ACC112 (cell line): ENCODE data around the gene CD200.
A peak's percentile ranks its signal among the peaks of the same experiment; 100 is the strongest.
"Not testable (repeated sequence)": the region's sequence is repeated elsewhere in the genome, so short reads cannot be mapped to it uniquely, and the experiment has no call there.

Experiments used
- H2AFZ ChIP-seq: fragments of 200-600 bp; sonication (generic); one replicate; pipeline ENCODE4 v1.6.0; 2017; ENCODE audit warnings: antibody characterized with exemption, low read length; ENCODE audit not compliant: unreplicated experiment
- H3K27ac ChIP-seq: fragments of 200-600 bp; sonication (generic); 2 replicates; pipeline ENCODE4 v1.5.1; 2014; ENCODE audit warnings: low read depth, mild to moderate bottlenecking, antibody characterized with exemption, low read length, moderate library complexity
- H3K27me3 ChIP-seq: fragments of 200-600 bp; sonication (generic); 2 replicates; pipeline ENCODE4 v1.6.1; 2014; ENCODE audit warnings: mild to moderate bottlenecking, antibody characterized with exemption, low read length, moderate library complexity, mixed read lengths; ENCODE audit not compliant: insufficient read depth
- H3K36me3 ChIP-seq: fragments of 200-600 bp; sonication (generic); 2 replicates; pipeline ENCODE4 v1.6.1; 2016; ENCODE audit warnings: mild to moderate bottlenecking, antibody characterized with exemption, low read length, moderate library complexity, mixed read lengths; ENCODE audit not compliant: insufficient read depth
- H3K4me1 ChIP-seq: fragments of 200-600 bp; sonication (generic); one replicate; pipeline ENCODE4 v1.6.1; 2016; ENCODE audit warnings: low read length, mixed read lengths; ENCODE audit not compliant: insufficient read depth, unreplicated experiment, control insufficient read depth
- H3K4me3 ChIP-seq: fragments of 200-600 bp; sonication (generic); 2 replicates; pipeline ENCODE4 v1.5.1; 2014; ENCODE audit warnings: mild to moderate bottlenecking, low read depth, low read length
- H3K79me2 ChIP-seq: fragments of 200-600 bp; sonication (generic); one replicate; pipeline ENCODE4 v1.6.0; 2016; ENCODE audit warnings: low read length; ENCODE audit not compliant: control insufficient read depth, unreplicated experiment, insufficient read depth

Gene CD200

GRCh38 chr3:112376241-112376911, 43.4 kb downstream of the CD200 start:
- Histone ChIP-seq H3K27ac (peak overlapping the region; percentile 99), H3K79me2 (no peaks in the 10 kb centered on the region), H2AFZ (peak overlapping the region; percentile 24), H3K4me1 (peaks cover 52% of the 10 kb centered on the region), H3K4me3 (no peak overlapping the region), H3K36me3 (no peaks in the 10 kb centered on the region), H3K27me3 (no peaks in the 10 kb centered on the region)

- Histone ChIP-seq H3K27ac (peak overlapping the region; percentile 99), H3K4me1 (peaks cover 52% of the 10 kb centered on the region)
Observed at GRCh38 chr3:112376992-112377391, 44.0 kb downstream of the CD200 start.

GRCh38 chr3:112377568-112378071, 44.7 kb downstream of the CD200 start:
- H3K4me3 ChIP-seq, result peak overlapping the region; percentile 36
- no peaks in the 10 kb centered on the region for H3K79me2 ChIP-seq

More at GRCh38 chr3:112376992-112377391, 44.0 kb downstream of the CD200 start:
- Histone ChIP-seq H2AFZ (no peak overlapping the region), H3K36me3 (no peaks in the 10 kb centered on the region), H3K4me3 (peak overlapping the region; percentile 36; the same call in 1 of the 2 replicates), H3K79me2 (no peaks in the 10 kb centered on the region), H3K27me3 (no peaks in the 10 kb centered on the region)

GRCh38 chr3:112378347-112378746, 45.4 kb downstream of the CD200 start:
- not testable (repeated sequence) for H3K27me3 ChIP-seq, H3K79me2 ChIP-seq, H3K36me3 ChIP-seq
- Histone ChIP-seq H3K27ac (peak overlapping the region; percentile 99), H2AFZ (peak overlapping the region; percentile 35), H3K4me3 (peak overlapping the region; percentile 45), H3K4me1 (peaks cover 46% of the 10 kb centered on the region)

More at GRCh38 chr3:112377568-112378071, 44.7 kb downstream of the CD200 start:
- no peaks in the 10 kb centered on the region for H3K27me3 ChIP-seq
- peak overlapping the region; percentile 99 for H3K27ac ChIP-seq
- H2AFZ ChIP-seq, result peak overlapping the region; percentile 35
- H3K36me3 ChIP-seq, result no peaks in the 10 kb centered on the region
- peaks cover 46% of the 10 kb centered on the region for H3K4me1 ChIP-seq

GRCh38 chr3:112379020-112379690, 46.2 kb downstream of the CD200 start:
- Histone ChIP-seq H3K4me3 (peak overlapping the region; percentile 45), H3K27me3 (no peaks in the 10 kb centered on the region), H3K79me2 (no peaks in the 10 kb centered on the region), H3K27ac (peak overlapping the region; percentile 99), H3K4me1 (peaks cover 46% of the 10 kb centered on the region), H2AFZ (peak overlapping the region; percentile 48), H3K36me3 (no peaks in the 10 kb centered on the region)

- H3K4me3 ChIP-seq, result no peak overlapping the region
- no peak overlapping the region for H3K27ac ChIP-seq
- no peaks in the 10 kb centered on the region for H3K79me2 ChIP-seq
- peaks cover 27% of the 10 kb centered on the region for H3K4me1 ChIP-seq
- H3K27me3 ChIP-seq, result no peaks in the 10 kb centered on the region
- H3K36me3 ChIP-seq, result no peaks in the 10 kb centered on the region
- H2AFZ ChIP-seq, result no peak overlapping the region
Observed at GRCh38 chr3:112381673-112382542, 49.0 kb downstream of the CD200 start.

GRCh38 chr3:112382543-112383160, 49.7 kb downstream of the CD200 start:
- Histone ChIP-seq H3K4me1 (peaks cover 20% of the 10 kb centered on the region), H3K79me2 (no peaks in the 10 kb centered on the region), H2AFZ (no peak overlapping the region), H3K36me3 (no peaks in the 10 kb centered on the region), H3K27ac (no peak overlapping the region), H3K27me3 (no peaks in the 10 kb centered on the region), H3K4me3 (no peak overlapping the region)

GRCh38 chr3:112384769-112385168, 51.8 kb downstream of the CD200 start:
- Histone ChIP-seq H3K4me3 (no peak overlapping the region), H3K4me1 (peaks cover 6% of the 10 kb centered on the region), H2AFZ (no peak overlapping the region), H3K36me3 (no peaks in the 10 kb centered on the region), H3K79me2 (no peaks in the 10 kb centered on the region), H3K27ac (no peak overlapping the region), H3K27me3 (no peaks in the 10 kb centered on the region)

GRCh38 chr3:112388972-112389371, 56.0 kb downstream of the CD200 start:
- no peak overlapping the region for H3K4me3 ChIP-seq
- no peaks in the 10 kb centered on the region for H3K79me2 ChIP-seq
- peaks cover 6% of the 10 kb centered on the region; the same call in 1 of the 2 replicates for H3K36me3 ChIP-seq
- no peak overlapping the region for H2AFZ ChIP-seq
- H3K27ac ChIP-seq, result 0 out of 2 replicates have a peak overlapping the region, but pooled peaks have one; percentile 100
- peaks cover 29% of the 10 kb centered on the region for H3K4me1 ChIP-seq
- H3K27me3 ChIP-seq, result no peaks in the 10 kb centered on the region

- Histone ChIP-seq H2AFZ (peak overlapping the region; percentile 32), H3K4me1 (peaks cover 33% of the 10 kb centered on the region), H3K36me3 (peaks cover 6% of the 10 kb centered on the region; the same call in 1 of the 2 replicates), H3K4me3 (peak overlapping the region; percentile 2; the same call in 1 of the 2 replicates), H3K27ac (peak overlapping the region; percentile 100), H3K79me2 (no peaks in the 10 kb centered on the region), H3K27me3 (no peaks in the 10 kb centered on the region)
Observed at GRCh38 chr3:112389961-112390360, 57.0 kb downstream of the CD200 start.
